ENCODE data around the gene SIL1. TPM values are rescaled to one million over a fixed set of nuclear protein-coding genes. Genes with fewer than 3 reads are reported as not detected.

Gene SIL1
- total RNA-seq, 2 donors from 2014 or later, result 69.9 to 75.6 TPM

DNA sequence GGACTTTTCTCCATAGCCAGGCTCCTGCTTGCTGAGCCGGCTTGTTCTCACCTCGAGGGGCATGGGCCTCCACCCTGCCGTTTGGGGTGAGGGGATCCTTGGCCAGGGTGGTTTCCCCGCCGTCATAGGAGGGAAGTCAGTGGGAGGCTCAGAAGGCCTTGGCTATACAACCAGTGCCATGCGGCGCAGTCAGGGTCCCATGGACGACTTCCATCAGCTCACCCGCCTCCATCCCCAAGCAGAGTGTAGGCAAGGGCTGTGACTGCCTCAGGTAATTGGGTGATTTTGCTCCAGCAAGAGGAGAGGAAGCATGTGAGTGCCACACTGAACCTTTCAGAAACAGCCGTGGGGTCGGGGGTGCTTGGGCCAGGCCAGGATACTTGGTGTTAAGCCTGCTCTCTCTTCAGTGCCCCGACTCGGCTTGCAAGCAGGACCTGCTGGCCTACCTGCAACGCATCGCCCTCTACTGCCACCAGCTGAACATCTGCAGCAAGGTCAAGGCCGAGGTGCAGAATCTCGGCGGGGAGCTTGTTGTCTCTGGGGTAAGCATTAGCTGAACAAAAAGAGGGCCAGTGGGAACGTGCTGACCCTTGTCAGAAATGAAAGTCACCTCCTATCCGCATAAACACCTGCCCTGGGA lies 265.9 kb downstream of the SIL1 start:
- H3K27ac ChIP-seq, result no peak overlapping the region
- 77% methylated on average over 20 of the region's 20 CpGs for WGBS
- TF ChIP-seq POLR2A (IDR thresholded peaks at IDR 0.05) (no peak), POLR2AphosphoS5 (IDR thresholded peaks at IDR 0.05) (no peak), CTCF (IDR thresholded peaks at IDR 0.05) (no peak)

DNA sequence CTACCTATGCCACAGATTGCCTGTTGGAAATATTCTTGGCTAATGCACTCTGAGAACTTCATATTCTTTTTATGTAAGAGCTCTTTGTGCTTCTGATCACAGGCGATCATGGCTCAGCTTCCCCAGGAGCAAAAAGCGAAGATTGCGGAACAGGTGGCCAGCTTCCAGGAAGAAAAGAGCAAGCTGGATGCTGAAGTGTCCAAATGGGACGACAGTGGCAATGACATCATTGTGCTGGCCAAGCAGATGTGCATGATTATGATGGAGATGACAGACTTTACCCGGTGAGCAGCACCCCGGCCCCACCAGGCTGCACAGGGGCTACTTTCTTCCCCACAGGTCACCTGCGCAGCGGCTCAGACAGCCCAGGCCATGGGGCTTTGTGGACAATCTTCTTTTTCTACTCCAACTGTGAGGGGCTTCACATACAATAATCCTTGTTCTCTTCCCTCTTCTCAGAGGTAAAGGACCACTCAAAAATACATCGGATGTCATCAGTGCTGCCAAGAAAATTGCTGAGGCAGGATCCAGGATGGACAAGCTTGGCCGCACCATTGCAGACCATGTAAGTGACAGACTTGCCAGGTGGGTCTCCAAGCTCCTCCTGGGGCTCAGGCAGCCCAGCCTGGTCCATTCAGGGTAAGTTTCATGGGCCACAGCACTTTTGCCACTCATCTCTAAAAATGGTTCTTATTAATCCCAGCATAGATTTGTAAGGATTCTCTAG lies 267.6 kb downstream of the SIL1 start:
- Histone ChIP-seq H3K27ac (no peak overlapping the region), H3K4me3 (no peak overlapping the region), H3K27me3 (replicated peaks; ENCODE audit: insufficient read depth) (no peaks in the 10 kb centered on the region), H3K9me3 (no peaks in the 10 kb centered on the region), H3K4me1 (replicated peaks) (no peaks in the 10 kb centered on the region), H3K36me3 (peaks cover 3 to 29% of the 10 kb centered on the region in 2 donors)
- no peak for TF ChIP-seq POLR2AphosphoS5 (IDR thresholded peaks at IDR 0.05)
- TF ChIP-seq CTCF (IDR thresholded peaks at IDR 0.05), result no peak
- no peak for TF ChIP-seq POLR2A (IDR thresholded peaks at IDR 0.05)
- no peak for DNase-seq (ENCODE audit: low spot score)
- intact Hi-C loops (cut with DNase I), result no loop called here
- 76% methylated on average over 10 of the region's 10 CpGs for WGBS

More for the DNA sequence above, 265.9 kb downstream of the SIL1 start:
- no peaks in the 10 kb centered on the region for H3K4me1 ChIP-seq (replicated peaks)
- no peaks in the 10 kb centered on the region for H3K27me3 ChIP-seq (replicated peaks; ENCODE audit: insufficient read depth)
- no peak for DNase-seq (ENCODE audit: low spot score)
- H3K36me3 ChIP-seq, result peaks cover 3 to 29% of the 10 kb centered on the region in 2 donors
- intact Hi-C loops (cut with DNase I), result no loop called here
- H3K4me3 ChIP-seq, result no peak overlapping the region
- no peaks in the 10 kb centered on the region for H3K9me3 ChIP-seq

- H3K27ac ChIP-seq, result no peak overlapping the region
Observed at GRCh38 chr5:138929571-138929955, 268.6 kb downstream of the SIL1 start.

DNA sequence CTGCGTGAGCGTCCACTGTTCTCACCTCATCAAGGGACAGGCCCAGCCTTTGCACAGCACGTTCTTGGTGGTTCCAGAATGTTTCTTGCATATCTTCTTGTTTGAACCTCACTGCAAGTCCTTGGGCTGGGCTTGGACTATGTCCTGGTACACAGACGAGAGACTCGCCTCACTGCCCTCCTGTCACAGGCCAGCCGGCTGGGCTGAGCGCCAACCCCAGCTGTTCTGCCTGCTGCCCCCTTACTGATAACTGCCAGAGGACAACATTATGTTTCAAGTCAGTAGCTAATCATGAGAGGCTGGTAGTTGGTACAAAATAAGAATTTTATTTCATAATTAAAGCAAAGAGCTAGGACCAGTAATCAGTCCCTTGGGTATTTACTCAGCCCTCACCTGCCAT lies 270.2 kb downstream of the SIL1 start:
- H3K27me3 ChIP-seq (replicated peaks; ENCODE audit: insufficient read depth), result no peaks in the 10 kb centered on the region
- H3K36me3 ChIP-seq, result peaks cover 8 to 24% of the 10 kb centered on the region in 2 donors
- TF ChIP-seq CTCF (IDR thresholded peaks at IDR 0.05), result no peak
- TF ChIP-seq POLR2AphosphoS5 (IDR thresholded peaks at IDR 0.05), result no peak
- no peak for TF ChIP-seq POLR2A (IDR thresholded peaks at IDR 0.05)
- no peaks in the 10 kb centered on the region for H3K9me3 ChIP-seq
- DNase-seq (ENCODE audit: low spot score), result no peak
- H3K27ac ChIP-seq, result no peak overlapping the region
- WGBS, result 50% methylated on average over 7 of the region's 7 CpGs
- intact Hi-C loops (cut with DNase I), result no loop called here
- H3K4me3 ChIP-seq, result no peak overlapping the region
- H3K4me1 ChIP-seq (replicated peaks), result no peaks in the 10 kb centered on the region

More at GRCh38 chr5:138929571-138929955, 268.6 kb downstream of the SIL1 start:
- Histone ChIP-seq H3K9me3 (no peaks in the 10 kb centered on the region), H3K36me3 (peaks cover 4 to 29% of the 10 kb centered on the region in 2 donors), H3K4me1 (replicated peaks) (no peaks in the 10 kb centered on the region), H3K27me3 (replicated peaks; ENCODE audit: insufficient read depth) (no peaks in the 10 kb centered on the region), H3K4me3 (no peak overlapping the region)
- 66% methylated on average over 4 of the region's 4 CpGs for WGBS
- DNase-seq (ENCODE audit: low spot score), result no peak
- TF ChIP-seq CTCF (IDR thresholded peaks at IDR 0.05) (no peak), POLR2A (IDR thresholded peaks at IDR 0.05) (no peak), POLR2AphosphoS5 (IDR thresholded peaks at IDR 0.05) (no peak)
- intact Hi-C loops (cut with DNase I), result no loop called here
